ENCODE data around the gene UBE2QL1.

- TF ChIP-seq POLR2A (IDR thresholded peaks at IDR 0.05) (no peak), CTCF (IDR thresholded peaks at IDR 0.05) (no peak)
These were observed 30.1 kb downstream of the UBE2QL1 start for GRCh38 chr5:6478793-6479192.

Measured in body of pancreas (tissue), 4 donors.